Esophagus (tissue), 2 donors: ENCODE results near the gene ACOX1. TPM values are rescaled to one million over a fixed set of nuclear protein-coding genes. Genes with fewer than 3 reads are reported as not detected.

Experiments
- H3K27ac ChIP-seq, 2 donors: one replicate each; pipeline ENCODE4 v1.5.1; 2013; ENCODE audit warnings: low read depth in 2 of 2, mild to moderate bottlenecking in 2 of 2, inconsistent platforms in 1 of 2, low read length in 1 of 2, moderate library complexity in 1 of 2
- H3K27me3 ChIP-seq, 2 donors: one replicate each; pipeline ENCODE4 v1.6.1; 2013; ENCODE audit warnings: low read length in 2 of 2, control low read depth in 1 of 2, mild to moderate bottlenecking in 1 of 2; ENCODE audit not compliant: insufficient read depth in 2 of 2, control insufficient read depth in 1 of 2
- H3K36me3 ChIP-seq, 2 donors: one replicate each; pipeline ENCODE4 v1.6.1; 2013; ENCODE audit warnings: low read length in 1 of 2; ENCODE audit not compliant: control insufficient read depth in 2 of 2, insufficient read depth in 2 of 2
- H3K4me1 ChIP-seq, 2 donors: one replicate each; pipeline ENCODE4 v1.6.1; 2013; ENCODE audit warnings: low read length in 1 of 2; ENCODE audit not compliant: control insufficient read depth in 2 of 2, insufficient read depth in 2 of 2
- H3K4me3 ChIP-seq, 2 donors: one replicate each; pipeline ENCODE4 v1.5.1; 2013; ENCODE audit warnings: low read length in 2 of 2, mild to moderate bottlenecking in 2 of 2, low read depth in 1 of 2, moderate library complexity in 1 of 2
- H3K9me3 ChIP-seq, 2 donors: one replicate each; pipeline ENCODE4 v1.6.1; 2013; ENCODE audit warnings: mild to moderate bottlenecking in 2 of 2, low read depth in 1 of 2, low read length in 1 of 2, moderate library complexity in 1 of 2; ENCODE audit not compliant: control insufficient read depth in 2 of 2, insufficient read depth in 1 of 2
- WGBS, 2 donors: extraction: QIAGEN DNeasy Blood & Tissue Kit; methylation state at CpG; one replicate each; pipeline ENCODE4 v1.1.7; 2013; 5-methylcytosine and 5-hydroxymethylcytosine counted together
- polyA plus RNA-seq, 2 donors: library from polyadenylated mRNA; stranded (reverse); fragments of 200-250 nt; gene quantifications; one replicate each; pipeline ENCODE4 v1.2.3, GENCODE V29; 2013
- donor health status: healthy with polysubstance abuse.
- donor health status: Bipolar disorder and iron deficiency.

The ACOX1 gene
- polyA plus RNA-seq, 2 donors, result 22.7 to 37.4 TPM

DNA sequence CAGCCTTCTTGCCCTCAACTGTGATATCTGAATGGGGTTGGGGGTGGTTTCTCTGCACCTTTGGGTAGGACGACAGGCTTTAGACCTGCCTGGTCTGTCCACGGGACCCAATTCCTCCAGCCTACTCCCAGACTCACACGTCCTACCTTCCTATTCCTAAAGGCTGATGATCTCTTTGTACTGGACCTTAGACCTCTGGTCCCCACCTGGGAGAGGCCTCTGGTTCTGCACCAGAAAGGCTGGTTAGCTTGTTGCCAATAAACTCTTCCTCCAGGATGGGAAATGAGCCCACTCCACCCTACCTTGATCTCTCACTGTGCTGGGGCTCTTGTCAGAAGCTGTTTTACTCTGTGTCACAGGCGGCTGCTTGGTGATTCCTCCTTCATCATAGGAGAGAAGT is 52.5 kb downstream of the ACOX1 start:
- H3K4me3 ChIP-seq, result no peak overlapping the region
- H3K4me1 ChIP-seq, result peaks cover 0 to 24% of the 10 kb centered on the region in 2 donors
- H3K9me3 ChIP-seq, result no peaks in the 10 kb centered on the region
- WGBS, 2 donors, result 77 to 85% methylated on average over 4 of the region's 4 CpGs
- H3K27ac ChIP-seq, result peak overlapping the region; percentile 85 to 93
- H3K27me3 ChIP-seq, result no peaks in the 10 kb centered on the region
- H3K36me3 ChIP-seq, result peaks cover 0 to 23% of the 10 kb centered on the region in 2 donors

DNA sequence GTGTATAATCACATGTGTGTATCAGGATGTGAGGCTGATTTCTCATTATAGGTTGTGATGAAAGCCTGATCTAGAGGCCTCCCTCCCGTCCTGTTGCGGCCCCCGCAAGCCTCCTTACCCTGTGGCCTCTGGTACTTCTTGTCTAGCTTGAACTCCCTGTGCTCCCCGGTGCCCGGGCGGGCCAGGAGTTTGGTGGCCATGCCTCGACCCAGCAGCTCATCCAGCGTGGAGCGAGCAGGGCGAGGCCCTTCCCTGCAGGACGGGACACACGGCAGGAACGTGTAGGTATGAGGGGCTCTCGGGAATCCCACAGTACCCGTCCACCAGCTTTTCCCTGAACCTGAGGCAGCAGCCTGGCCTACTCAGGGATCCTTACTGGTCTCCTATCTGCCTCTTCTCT is 53.1 kb downstream of the ACOX1 start:
- Histone ChIP-seq H3K36me3 (peaks cover 0 to 23% of the 10 kb centered on the region in 2 donors), H3K27ac (peak overlapping the region; percentile 85 to 93), H3K9me3 (no peaks in the 10 kb centered on the region), H3K27me3 (no peaks in the 10 kb centered on the region), H3K4me3 (no peak overlapping the region), H3K4me1 (peaks cover 0 to 24% of the 10 kb centered on the region in 2 donors)
- 90 to 92% methylated on average over 15 of the region's 15 CpGs for WGBS, 2 donors

DNA sequence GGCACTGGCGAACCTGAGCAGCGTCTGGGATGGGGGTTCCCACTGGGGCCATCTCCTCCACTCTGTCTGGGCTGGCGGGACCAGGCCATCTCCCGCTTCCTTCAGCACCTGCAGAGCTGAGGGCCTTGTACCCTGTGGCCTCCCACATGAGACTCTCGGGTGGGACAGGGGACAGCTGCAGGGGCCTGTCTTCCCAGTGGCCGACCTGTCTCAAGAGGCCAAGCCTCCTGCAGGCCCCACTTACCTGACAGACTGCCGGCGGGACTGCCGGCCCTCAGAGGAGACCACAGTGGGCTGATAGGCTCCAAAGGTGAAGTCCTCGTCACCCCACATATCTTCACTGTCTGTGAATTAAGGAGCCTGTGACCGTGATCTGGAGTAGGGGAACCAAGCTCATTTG is 53.9 kb downstream of the ACOX1 start:
- WGBS, 2 donors, result 91 to 96% methylated on average over 11 of the region's 11 CpGs
- H3K9me3 ChIP-seq, result no peaks in the 10 kb centered on the region
- H3K27ac ChIP-seq, result no peak overlapping the region
- no peaks in the 10 kb centered on the region for H3K27me3 ChIP-seq
- H3K4me1 ChIP-seq, result peaks cover 0 to 24% of the 10 kb centered on the region in 2 donors
- H3K4me3 ChIP-seq, result no peak overlapping the region
- H3K36me3 ChIP-seq, result peaks cover 0 to 26% of the 10 kb centered on the region in 2 donors

DNA sequence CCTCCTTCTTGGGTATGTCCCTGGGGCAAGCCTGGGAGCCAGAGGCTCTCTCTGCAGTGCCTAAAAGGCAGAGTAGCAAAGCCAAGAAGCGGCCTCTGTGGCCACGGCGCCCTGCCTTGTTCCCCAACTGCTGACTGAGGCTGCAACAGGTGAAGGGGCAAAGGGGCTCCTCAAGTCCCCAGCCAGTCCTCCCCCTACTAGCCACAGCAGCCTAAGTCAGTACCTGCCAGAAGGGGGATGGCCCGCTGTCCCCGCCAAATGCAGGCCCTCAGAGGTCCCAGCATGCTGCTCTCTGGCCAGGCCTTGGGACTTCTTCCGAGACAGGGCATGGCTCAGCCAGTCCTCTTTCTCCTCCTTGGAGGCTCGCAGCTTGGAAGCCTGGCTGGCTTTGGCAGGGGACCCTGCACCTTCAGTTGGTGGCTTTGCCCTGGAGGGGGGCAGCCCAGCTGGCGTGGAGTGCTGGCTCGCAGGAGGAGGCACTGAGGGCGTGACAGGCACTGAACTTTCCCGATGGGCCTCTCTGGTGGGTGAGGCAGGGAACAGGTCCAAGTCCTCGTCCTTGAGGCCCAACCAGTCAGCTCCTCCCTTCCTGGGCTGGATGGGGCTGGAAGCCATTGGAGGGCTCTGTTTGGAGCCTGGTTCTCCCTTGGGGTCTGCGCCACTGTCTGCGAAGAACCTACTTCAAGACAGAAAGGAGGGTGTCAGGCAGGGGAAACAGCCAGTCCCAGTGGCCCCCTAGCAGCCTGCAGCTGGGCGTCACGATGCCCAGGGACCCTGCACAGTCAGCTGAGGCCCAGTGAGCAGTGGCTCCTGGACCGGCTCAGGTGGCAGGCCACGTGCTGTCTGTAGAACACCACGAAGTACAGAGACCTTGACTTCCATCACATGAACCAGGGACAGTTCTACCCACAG is 55.7 kb downstream of the ACOX1 start:
- Histone ChIP-seq H3K27ac (no peak overlapping the region), H3K27me3 (no peaks in the 10 kb centered on the region), H3K9me3 (no peaks in the 10 kb centered on the region), H3K4me1 (peaks cover 0 to 24% of the 10 kb centered on the region in 2 donors), H3K36me3 (peaks cover 0 to 37% of the 10 kb centered on the region in 2 donors), H3K4me3 (no peak overlapping the region)
- WGBS, 2 donors, result 75 to 79% methylated on average over 19 of the region's 19 CpGs

DNA sequence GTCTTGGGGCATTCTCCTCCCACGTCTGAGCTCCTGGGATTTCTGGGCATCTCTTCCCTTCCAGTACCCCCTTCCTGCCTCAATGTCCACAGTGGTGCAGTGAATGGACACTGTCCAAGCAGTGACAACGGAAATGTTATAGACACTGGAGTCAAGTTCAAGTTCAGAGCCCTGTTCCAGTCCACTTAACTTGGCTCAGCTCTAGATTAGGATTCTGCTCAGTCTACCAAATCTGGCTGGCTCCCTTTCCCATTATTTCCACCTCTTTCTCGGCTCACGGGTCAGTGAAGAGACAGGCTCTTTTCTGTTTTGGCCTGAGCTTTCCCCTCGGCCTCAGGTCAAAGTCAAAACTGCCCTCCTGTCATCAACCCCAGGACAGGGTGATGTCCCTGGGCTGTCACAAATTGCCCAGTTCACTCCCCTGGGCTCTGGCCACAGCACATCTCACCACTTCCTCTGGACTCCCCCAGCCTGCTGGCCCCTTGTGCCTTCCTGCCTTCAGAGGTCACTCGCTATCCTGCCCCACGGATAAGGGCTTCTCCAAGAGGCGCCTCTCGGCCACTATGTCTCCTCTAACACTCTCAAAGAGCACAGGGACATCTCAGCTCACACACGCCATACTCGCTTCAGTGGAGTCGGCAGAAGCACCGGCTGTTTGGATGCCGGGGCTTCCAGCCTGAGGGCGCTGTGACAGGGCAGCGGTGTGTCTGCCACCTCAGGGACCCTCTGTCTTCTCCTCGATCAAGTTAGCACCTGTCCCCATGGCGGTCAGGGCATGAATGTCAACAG is 56.6 kb downstream of the ACOX1 start:
- H3K9me3 ChIP-seq, result no peaks in the 10 kb centered on the region
- peaks cover 0 to 18% of the 10 kb centered on the region in 2 donors for H3K4me1 ChIP-seq
- peaks cover 0 to 45% of the 10 kb centered on the region in 2 donors for H3K36me3 ChIP-seq
- 85 to 89% methylated on average over 18 of the region's 18 CpGs for WGBS, 2 donors
- H3K4me3 ChIP-seq, result no peak overlapping the region
- H3K27me3 ChIP-seq, result no peaks in the 10 kb centered on the region
- no peak overlapping the region for H3K27ac ChIP-seq

DNA sequence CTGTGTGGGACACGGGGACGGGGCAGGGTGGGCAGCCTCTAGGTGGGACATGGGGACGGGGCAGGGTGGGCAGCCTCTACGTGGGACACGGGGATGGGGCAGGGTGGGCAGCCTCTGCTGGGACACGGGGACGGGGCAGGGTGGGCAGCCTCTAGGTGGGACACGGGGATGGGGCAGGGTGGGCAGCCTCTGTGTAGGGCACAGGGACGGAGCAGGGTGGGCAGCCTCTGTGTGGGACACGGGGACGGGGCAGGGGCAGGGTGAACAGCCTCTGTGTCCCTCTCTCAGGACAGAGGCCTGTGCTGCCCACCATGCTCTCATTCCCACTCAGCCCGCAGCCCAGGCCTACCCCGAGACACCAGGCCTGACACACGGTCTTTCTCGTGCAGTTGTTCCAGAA is 57.4 kb downstream of the ACOX1 start:
- H3K4me1 ChIP-seq, result peaks cover 0 to 14% of the 10 kb centered on the region in 2 donors
- no peaks in the 10 kb centered on the region for H3K27me3 ChIP-seq
- H3K36me3 ChIP-seq, result peaks cover 0 to 47% of the 10 kb centered on the region in 2 donors
- H3K27ac ChIP-seq, result no peak overlapping the region
- 95 to 97% methylated on average over 13 to 15 of the region's 15 CpGs for WGBS, 2 donors
- no peak overlapping the region for H3K4me3 ChIP-seq
- no peaks in the 10 kb centered on the region for H3K9me3 ChIP-seq

DNA sequence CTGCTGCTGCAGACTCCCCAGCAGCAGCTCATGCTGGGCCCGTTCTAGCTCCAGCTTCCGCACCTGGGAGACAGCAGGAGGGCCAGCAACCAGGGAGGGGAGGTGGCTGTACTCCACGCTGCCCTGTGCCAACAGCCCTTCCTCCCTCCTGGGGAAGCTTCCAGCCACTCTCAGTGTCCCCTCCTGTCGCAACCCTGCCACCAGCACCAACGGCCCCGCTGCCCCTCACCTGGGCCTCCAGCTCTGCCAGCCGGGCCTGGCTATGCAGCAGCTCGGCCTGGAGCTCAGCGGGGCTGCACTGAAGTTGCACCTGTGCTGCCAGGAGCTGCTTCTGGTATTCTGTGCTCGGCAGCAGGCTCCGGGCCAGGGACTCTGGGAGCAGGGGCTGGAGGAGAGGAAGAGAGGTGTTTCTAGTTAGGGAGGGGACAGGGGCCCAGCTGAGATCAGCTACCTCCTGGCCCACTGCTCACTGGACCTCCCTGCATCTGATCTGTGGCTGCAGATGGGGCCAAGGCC is 58.9 kb downstream of the ACOX1 start:
- 87 to 91% methylated on average over 11 of the region's 11 CpGs for WGBS, 2 donors

DNA sequence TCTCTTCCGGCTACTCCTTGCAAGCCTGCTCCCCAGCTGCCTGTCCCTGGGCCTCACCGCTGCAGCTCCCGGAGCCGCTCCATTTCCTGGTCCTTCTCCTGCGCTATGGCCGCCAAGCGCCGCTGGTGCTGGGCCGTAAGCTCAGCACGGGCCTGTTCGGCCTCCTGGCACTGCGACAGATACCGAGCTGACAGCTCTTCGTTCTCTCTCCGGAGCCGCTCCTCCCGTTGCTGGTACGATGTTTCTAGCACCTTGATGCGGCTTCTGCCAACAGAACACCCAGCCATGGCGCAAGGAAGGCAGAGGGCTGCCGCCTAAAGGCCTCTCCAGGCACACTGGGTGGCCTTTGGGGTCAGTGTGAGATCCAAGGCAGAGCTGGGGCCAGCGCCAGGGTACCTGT is 59.4 kb downstream of the ACOX1 start:
- Histone ChIP-seq H3K9me3 (no peaks in the 10 kb centered on the region), H3K4me3 (no peak overlapping the region), H3K27me3 (no peaks in the 10 kb centered on the region), H3K36me3 (peaks cover 0 to 41% of the 10 kb centered on the region in 2 donors), H3K27ac (no peak overlapping the region), H3K4me1 (peaks cover 0 to 9% of the 10 kb centered on the region in 2 donors)
- WGBS, 2 donors, result 93 to 95% methylated on average over 22 of the region's 22 CpGs

More for the DNA sequence above, 58.9 kb downstream of the ACOX1 start:
- H3K9me3 ChIP-seq, result no peaks in the 10 kb centered on the region
- H3K27ac ChIP-seq, result no peak overlapping the region
- H3K4me3 ChIP-seq, result no peak overlapping the region
- peaks cover 0 to 9% of the 10 kb centered on the region in 2 donors for H3K4me1 ChIP-seq
- H3K27me3 ChIP-seq, result no peaks in the 10 kb centered on the region
- H3K36me3 ChIP-seq, result peaks cover 0 to 44% of the 10 kb centered on the region in 2 donors

DNA sequence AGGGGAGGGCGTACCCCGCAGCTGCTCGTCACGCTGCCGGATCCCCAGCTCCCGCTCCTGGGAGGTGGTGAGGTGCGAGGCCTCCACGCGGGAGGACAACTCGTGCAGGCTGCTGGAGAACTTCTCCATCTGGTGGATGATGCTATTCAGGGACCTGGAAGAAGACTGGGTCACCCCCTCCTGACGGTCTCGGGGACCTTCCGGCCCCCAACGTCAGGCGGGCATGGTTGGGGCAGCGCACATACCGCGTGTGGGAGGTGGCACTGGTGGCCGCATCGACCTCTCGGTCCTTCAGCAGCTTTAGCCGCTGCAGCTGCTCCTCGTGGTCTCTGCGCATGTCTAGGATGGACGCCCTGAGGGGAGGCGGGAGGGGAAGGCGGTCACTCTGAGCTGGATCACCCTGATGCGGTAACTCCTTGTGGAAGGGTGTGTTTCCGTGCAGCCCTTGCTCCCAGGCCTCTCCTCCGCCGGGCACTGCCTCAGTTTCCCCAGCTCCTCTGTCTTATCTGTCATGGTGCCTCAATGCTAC is 61.0 kb downstream of the ACOX1 start:
- H3K36me3 ChIP-seq, result peaks cover 0 to 35% of the 10 kb centered on the region in 2 donors

More for the DNA sequence above, 61.0 kb downstream of the ACOX1 start:
- no peak overlapping the region for H3K27ac ChIP-seq
- H3K9me3 ChIP-seq, result no peaks in the 10 kb centered on the region
- H3K4me3 ChIP-seq, result no peak overlapping the region
- 94 to 96% methylated on average over 31 of the region's 31 CpGs for WGBS, 2 donors
- H3K27me3 ChIP-seq, result no peaks in the 10 kb centered on the region
- peaks cover 0 to 4% of the 10 kb centered on the region in 2 donors for H3K4me1 ChIP-seq
